CD4-positive, alpha-beta T cell treated with Interleukin-17A for 4 hours (primary cell): Measurements from ENCODE around the gene LRIT2.

Experiments used
- DNase-seq: peaks from one replicate; pipeline ENCODE4 v3.0.0-alpha.2; 2020; ENCODE audit warnings: mixed read lengths

Gene LRIT2

GRCh38 chr10:84205049-84205852 lies 20.1 kb downstream of the LRIT2 start:
- peak; percentile 75 for DNase-seq

- DNase-seq: no peak
These were observed 20.7 kb downstream of the LRIT2 start for GRCh38 chr10:84204610-84205009.

- no peak for DNase-seq
These were observed 21.2 kb downstream of the LRIT2 start for GRCh38 chr10:84204122-84204521.

- no peak for DNase-seq
These were observed 23.0 kb downstream of the LRIT2 start for GRCh38 chr10:84202349-84202748.

- DNase-seq: no peak
These were observed 23.7 kb downstream of the LRIT2 start for GRCh38 chr10:84201682-84202081.

GRCh38 chr10:84201244-84201606 lies 24.1 kb downstream of the LRIT2 start:
- DNase-seq: no peak

- no peak for DNase-seq
These were observed 24.7 kb downstream of the LRIT2 start for GRCh38 chr10:84200537-84201243.

GRCh38 chr10:84198206-84198915 lies 27.0 kb downstream of the LRIT2 start:
- no peak for DNase-seq

- no peak for DNase-seq
These were observed 27.7 kb downstream of the LRIT2 start for GRCh38 chr10:84197643-84198042.

- no peak for DNase-seq
These were observed 28.4 kb downstream of the LRIT2 start for GRCh38 chr10:84196941-84197340.

- no peak for DNase-seq
These were observed 29.3 kb downstream of the LRIT2 start for GRCh38 chr10:84196083-84196482.

- no peak for DNase-seq
These were observed 30.1 kb downstream of the LRIT2 start for GRCh38 chr10:84195044-84195830.

GRCh38 chr10:84194424-84195043 lies 30.8 kb downstream of the LRIT2 start, which contains the start of gene CDHR1:
Gene CDHR1, plus strand, starts transcription at chr10:84194537. Its CDS starts 224 bp downstream, at chr10:84194761.
- DNase-seq: peak; percentile 47

GRCh38 chr10:84193846-84194423 lies 31.4 kb downstream of the LRIT2 start:
- DNase-seq: no peak

GRCh38 chr10:84193327-84193726 lies 32.0 kb downstream of the LRIT2 start:
- DNase-seq: no peak

- peak; percentile 33 for DNase-seq
These were observed 34.2 kb downstream of the LRIT2 start for GRCh38 chr10:84191106-84191505.

- no peak for DNase-seq
These were observed 34.7 kb downstream of the LRIT2 start for GRCh38 chr10:84190621-84191020.

GRCh38 chr10:84188815-84189214 lies 36.5 kb downstream of the LRIT2 start:
- DNase-seq: no peak

GRCh38 chr10:84185526-84186175 lies 39.7 kb downstream of the LRIT2 start:
- no peak for DNase-seq

- no peak for DNase-seq
These were observed 40.8 kb downstream of the LRIT2 start for GRCh38 chr10:84184517-84184916.

- DNase-seq: no peak
These were observed 43.7 kb downstream of the LRIT2 start for GRCh38 chr10:84181631-84182030.
